ENCODE measurements around the gene USP6.

GRCh38 chr17:5194346-5194745, 78.5 kb downstream of the USP6 start:
- TF ChIP-seq, protein P1, sequence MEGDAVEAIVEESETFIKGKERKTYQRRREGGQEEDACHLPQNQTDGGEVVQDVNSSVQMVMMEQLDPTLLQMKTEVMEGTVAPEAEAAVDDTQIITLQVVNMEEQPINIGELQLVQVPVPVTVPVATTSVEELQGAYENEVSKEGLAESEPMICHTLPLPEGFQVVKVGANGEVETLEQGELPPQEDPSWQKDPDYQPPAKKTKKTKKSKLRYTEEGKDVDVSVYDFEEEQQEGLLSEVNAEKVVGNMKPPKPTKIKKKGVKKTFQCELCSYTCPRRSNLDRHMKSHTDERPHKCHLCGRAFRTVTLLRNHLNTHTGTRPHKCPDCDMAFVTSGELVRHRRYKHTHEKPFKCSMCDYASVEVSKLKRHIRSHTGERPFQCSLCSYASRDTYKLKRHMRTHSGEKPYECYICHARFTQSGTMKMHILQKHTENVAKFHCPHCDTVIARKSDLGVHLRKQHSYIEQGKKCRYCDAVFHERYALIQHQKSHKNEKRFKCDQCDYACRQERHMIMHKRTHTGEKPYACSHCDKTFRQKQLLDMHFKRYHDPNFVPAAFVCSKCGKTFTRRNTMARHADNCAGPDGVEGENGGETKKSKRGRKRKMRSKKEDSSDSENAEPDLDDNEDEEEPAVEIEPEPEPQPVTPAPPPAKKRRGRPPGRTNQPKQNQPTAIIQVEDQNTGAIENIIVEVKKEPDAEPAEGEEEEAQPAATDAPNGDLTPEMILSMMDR (IDR thresholded peaks at IDR 0.05): no peak
- no peak for TF ChIP-seq POLR2A (IDR thresholded peaks at IDR 0.05)
